ENCODE data around the gene PIGR. TPM values are rescaled to one million over a fixed set of nuclear protein-coding genes. Genes with fewer than 3 reads are reported as not detected.

Gene PIGR
- total and polyA plus RNA-seq, 10 of the 15 experiments (the other 5 are each of a cell fraction or from before 2014, with no cell fraction given) = 0.96 to 7.6 (median 1.8) TPM

DNA sequence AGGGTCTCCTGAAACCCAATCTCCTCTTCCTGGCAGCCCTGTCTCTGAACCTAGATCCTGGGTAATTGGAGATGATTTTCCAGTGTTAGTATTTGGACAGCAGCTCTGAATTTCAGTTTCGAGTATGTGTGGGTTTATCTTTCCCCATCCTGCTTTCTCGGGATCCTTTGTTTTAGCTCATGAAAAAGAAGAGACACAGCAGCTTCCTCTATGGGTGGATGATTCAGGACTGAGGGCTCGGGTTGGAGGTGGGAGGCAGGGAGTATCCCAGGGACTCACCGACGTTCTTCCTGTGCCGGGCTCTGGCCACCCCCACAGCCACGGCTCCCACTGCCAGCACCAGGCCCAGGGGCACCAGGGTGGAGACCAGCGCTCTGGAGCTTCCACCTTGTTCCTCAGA lies 14.1 kb downstream of the PIGR start:
- CTCF ChIA-PET = interaction anchor here (0.6 to 13.5 kb wide), 33 partner anchors 10 to 411 kb away, joined by 3 to 643 read pairs (median 6); partner anchors contain the start of genes DYRK3, FCAMR, FCMR and IL20
- H3K27me3 ChIP-seq (replicated peaks in 1 of 2; ENCODE audit: control insufficient read depth in 2 of 2, insufficient read depth in 2 of 2, low read length in 1 of 2) = no peaks in the 10 kb centered on the region
- intact Hi-C loops (cut with micrococcal nuclease; ENCODE audit: unreplicated experiment) = loop anchor here (5.0 kb wide), 1 partner anchor 120 kb away; the partner anchor contains the start of genes PFKFB2 and YOD1
- no peak overlapping the region for H3K4me3 ChIP-seq
- 79% methylated on average over 8 of the region's 8 CpGs for WGBS (ENCODE audit: insufficient coverage, insufficient replicate concordance, low lambda C conversion rate, missing lambda C conversion rate)
- FAIRE-seq = no peak
- H3K36me3 ChIP-seq (ENCODE audit: control insufficient read depth in 2 of 2, insufficient read depth in 2 of 2, low read length in 1 of 2) = no peaks in the 10 kb centered on the region
- no peaks in the 10 kb centered on the region for H3K9me3 ChIP-seq (replicated peaks; ENCODE audit: control insufficient read depth, insufficient read depth, low read length)
- H2AFZ ChIP-seq (ENCODE audit: control insufficient read depth, low read depth, low read length) = no peak overlapping the region; the same call in 1 of the 2 replicates
- H3K9ac ChIP-seq (ENCODE audit: control insufficient read depth, insufficient read depth, low read length) = no peak overlapping the region
- BruUV-seq (replicated peaks) = no TSS peak
- RAD21 ChIA-PET (ENCODE audit: unreplicated experiment) = interaction anchor here (0.7 to 13.5 kb wide), 17 partner anchors 15 to 297 kb away, joined by 3 to 371 read pairs (median 7); partner anchors contain the start of genes DYRK3 and FCMR
- SMC1A ChIA-PET (ENCODE audit: uncharacterized antibody, unreplicated experiment) = interaction anchor here (0.6 to 10.3 kb wide), 27 partner anchors 8 to 205 kb away, joined by 3 to 431 read pairs (median 5); partner anchors contain the start of genes FCAMR, FCMR, IL19 and IL20
- DNase-seq (ENCODE audit: low read depth, low spot score) = no peak
- H3K4me1 ChIP-seq (ENCODE audit: control insufficient read depth, insufficient read depth, low read length) = peaks cover 46% of the 10 kb centered on the region
- POLR2A ChIA-PET = interaction anchor here (0.6 to 13.3 kb wide), 7 partner anchors 15 to 211 kb away, joined by 3 to 222 read pairs (median 4); partner anchors contain the start of gene FCMR
- TF ChIP-seq ZNF217 (IDR thresholded peaks at IDR 0.05) (no peak), BRCA1 (IDR thresholded peaks at IDR 0.05; ENCODE audit: low read depth, low read length) (no peak), CHD2 (IDR thresholded peaks at IDR 0.05; ENCODE audit: borderline replicate concordance, low read depth, low read length) (no peak), CREM (IDR thresholded peaks at IDR 0.05; ENCODE audit: low read depth) (no peak), IKZF1 (conservative IDR thresholded peaks at IDR 0.05) (no peak), SMARCA5 (IDR thresholded peaks at IDR 0.05) (no peak), POLR2A (IDR thresholded peaks at IDR 0.05; ENCODE audit: low read depth, low read length) (no peak), MTA2 (IDR thresholded peaks at IDR 0.05; ENCODE audit: low read depth) (no peak), STAT1 (conservative IDR thresholded peaks at IDR 0.05) (no peak), DPF2 (IDR thresholded peaks at IDR 0.05) (no peak), HDAC2 (IDR thresholded peaks at IDR 0.05) (no peak)
- no peaks in the 10 kb centered on the region for H3K79me2 ChIP-seq (ENCODE audit: control insufficient read depth, insufficient read depth, low read length)
- H3K27ac ChIP-seq (ENCODE audit: control insufficient read depth, insufficient read depth) = peak overlapping the region; percentile 99
- no peak for ATAC-seq
- H4K20me1 ChIP-seq (ENCODE audit: control insufficient read depth, insufficient read depth) = no peaks in the 10 kb centered on the region
- peak overlapping the region; percentile 17; the same call in 1 of the 2 replicates for H3K4me2 ChIP-seq (ENCODE audit: control insufficient read depth, insufficient read depth)
- in situ Hi-C loops (cut with MboI) = no loop called here
